PC-3 (cell line): Measurements from ENCODE around the gene VTA1. TPM values are rescaled to one million over a fixed set of nuclear protein-coding genes. Genes with fewer than 3 reads are reported as not detected.
A peak's percentile ranks its signal among the peaks of the same experiment; 100 is the strongest.

ENCODE experiments used
- ATAC-seq: fragments of 200-7000 bp; cut with Tn5 transposase; 2 replicates; pipeline ENCODE4 v1.9.1; 2020; ENCODE audit warnings: mild to moderate bottlenecking, moderate library complexity
- BruUV-seq: library from RNA; stranded (reverse); fragments of 400-500 nt; replicated peaks from 2 replicates; lab custom pipeline; 2021; lab: Mats Ljungman, UMichigan
- CTCF ChIA-PET: fragments of 300-600 bp; sonication (Branson Sonifier 250); formaldehyde crosslinking; loops from one replicate; lab custom pipeline; 2022; ENCODE audit warnings: antibody characterized with exemption; lab: Charles Lee
- POLR2A ChIA-PET: fragments of 300-600 bp; sonication (Branson Sonifier 250); formaldehyde crosslinking; loops from one replicate; lab custom pipeline; 2022; ENCODE audit warnings: antibody characterized with exemption; ENCODE audit not compliant: unreplicated experiment; lab: Charles Lee
- DNase-seq: peaks from one replicate; pipeline ENCODE4 v3.0.0-alpha.2; 2015
- H2AFZ ChIP-seq: fragments of 300-600 bp; sonication (generic); 2 replicates; pipeline ENCODE4 v1.6.0; 2016; ENCODE audit warnings: antibody characterized with exemption, low read length
- H3F3A ChIP-seq: fragments of 300-600 bp; sonication (generic); one replicate; pipeline ENCODE4 v1.6.0; 2017; ENCODE audit warnings: antibody characterized with exemption, low read length, control low read depth, mild to moderate bottlenecking; ENCODE audit not compliant: unreplicated experiment
- H3K27ac ChIP-seq: fragments of 300-600 bp; sonication (generic); 2 replicates; pipeline ENCODE4 v1.5.1; 2016; ENCODE audit warnings: mild to moderate bottlenecking, low read length
- H3K27me3 ChIP-seq: fragments of 300-600 bp; sonication (generic); 2 replicates; pipeline ENCODE4 v1.6.1; 2016; ENCODE audit warnings: low read length, mixed read lengths
- H3K36me3 ChIP-seq: fragments of 300-600 bp; sonication (generic); 2 replicates; pipeline ENCODE4 v1.6.1; 2016; ENCODE audit warnings: low read depth, mixed run types, low read length, mixed read lengths
- H3K4me1 ChIP-seq: fragments of 300-600 bp; sonication (generic); 2 replicates; pipeline ENCODE4 v1.5.1; 2016; ENCODE audit warnings: low read length; ENCODE audit not compliant: insufficient read depth
- H3K4me2 ChIP-seq: fragments of 300-600 bp; sonication (generic); 2 replicates; pipeline ENCODE4 v1.6.0; 2016; ENCODE audit warnings: low read length
- H3K4me3 ChIP-seq: fragments of 300-600 bp; sonication (generic); 2 replicates; pipeline ENCODE4 v1.5.1; 2016; ENCODE audit warnings: mild to moderate bottlenecking, low read length, mixed read lengths
- H3K79me2 ChIP-seq: fragments of 300-600 bp; sonication (generic); 2 replicates; pipeline ENCODE4 v1.6.1; 2017; ENCODE audit warnings: low read length, mixed read lengths
- H3K9ac ChIP-seq: fragments of 300-600 bp; sonication (generic); 2 replicates; pipeline ENCODE4 v1.6.0; 2016; ENCODE audit warnings: mild to moderate bottlenecking, low read length
- H3K9me2 ChIP-seq: fragments of 300-600 bp; sonication (generic); replicated peaks from 2 replicates; pipeline ENCODE4 v1.6.1; 2016; ENCODE audit warnings: mixed run types, low read length, mixed read lengths
- H3K9me3 ChIP-seq: fragments of 300-600 bp; sonication (generic); 2 replicates; pipeline ENCODE4 v1.6.1; 2016; ENCODE audit warnings: low read length, mixed read lengths
- H4K20me1 ChIP-seq: fragments of 300-600 bp; sonication (generic); 2 replicates; pipeline ENCODE4 v1.6.1; 2016; ENCODE audit warnings: low read length, mixed read lengths
- EZH2 ChIP-seq: fragments of 300-600 bp; sonication (generic); IDR thresholded peaks from one replicate; pipeline ENCODE4 v1.6.1; 2017; ENCODE audit warnings: antibody characterized with exemption, mild to moderate bottlenecking, low read length; ENCODE audit not compliant: unreplicated experiment
- EZH2phosphoT487 ChIP-seq: fragments of 300-600 bp; sonication (generic); IDR thresholded peaks from 2 replicates; pipeline ENCODE4 v1.6.1; 2018; ENCODE audit warnings: mild to moderate bottlenecking, antibody characterized with exemption, low read length, borderline replicate concordance
- intact Hi-C: fragments of 100-400 bp; cut with micrococcal nuclease; formaldehyde crosslinking; loops from 2 replicates; pipeline ENCODE4 v1.9.0; 2023
- total RNA-seq: library from RNA; depleted of rRNA; stranded (reverse); fragments of >200 nt; gene quantifications from 2 replicates; pipeline ENCODE4 v1.2.3, GENCODE V29; 2014
- TF ChIP-seq, protein P1 (sequence below): fragments of 300-600 bp; sonication (generic); conservative IDR thresholded peaks from 2 replicates; pipeline ENCODE4 v1.5.1; 2017; ENCODE audit warnings: antibody characterized with exemption, low read depth, mild to moderate bottlenecking, low read length

The VTA1 gene
- total RNA-seq, 1 experiment from 2014 or later: 38.6 TPM

DNA sequence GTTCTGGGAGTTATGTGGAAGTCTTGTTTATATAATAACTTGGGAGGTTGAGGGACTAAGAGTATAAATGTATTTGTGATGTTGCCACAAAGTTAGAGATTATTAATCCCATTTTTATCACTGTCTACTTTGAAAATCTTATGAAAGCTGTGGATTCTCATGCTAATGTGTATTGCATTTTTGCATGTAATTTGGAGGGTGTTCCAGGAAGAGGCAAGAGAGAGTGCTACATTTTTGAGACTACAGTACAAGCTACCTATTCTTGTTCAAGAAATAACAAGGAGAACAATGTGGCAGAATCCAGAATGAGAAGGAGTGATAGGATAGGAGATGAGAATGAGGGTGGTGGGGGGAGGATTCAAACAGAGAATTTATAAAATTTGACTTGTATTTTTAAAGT lies 34.9 kb downstream of the VTA1 start:
- no peaks in the 10 kb centered on the region for H3K9me2 ChIP-seq
- ChIA-PET CTCF (no interaction called here), POLR2A (no interaction called here)
- ATAC-seq: no peak
- no peaks in the 10 kb centered on the region for H3K79me2 ChIP-seq
- DNase-seq: no peak
- TF ChIP-seq EZH2phosphoT487: no peak
- H3K9ac ChIP-seq: no peak overlapping the region
- H3K27me3 ChIP-seq: no peaks in the 10 kb centered on the region
- no peaks in the 10 kb centered on the region for H3K9me3 ChIP-seq
- no peaks in the 10 kb centered on the region for H3K4me1 ChIP-seq
- no peak overlapping the region for H3K4me2 ChIP-seq
- H3F3A ChIP-seq: no peaks in the 10 kb centered on the region
- intact Hi-C loops: no loop called here
- no peak overlapping the region for H3K4me3 ChIP-seq
- BruUV-seq: no TSS peak
- no peak overlapping the region for H2AFZ ChIP-seq
- no peak overlapping the region for H3K27ac ChIP-seq
- H4K20me1 ChIP-seq: no peaks in the 10 kb centered on the region
- H3K36me3 ChIP-seq: peaks cover 8% of the 10 kb centered on the region

DNA sequence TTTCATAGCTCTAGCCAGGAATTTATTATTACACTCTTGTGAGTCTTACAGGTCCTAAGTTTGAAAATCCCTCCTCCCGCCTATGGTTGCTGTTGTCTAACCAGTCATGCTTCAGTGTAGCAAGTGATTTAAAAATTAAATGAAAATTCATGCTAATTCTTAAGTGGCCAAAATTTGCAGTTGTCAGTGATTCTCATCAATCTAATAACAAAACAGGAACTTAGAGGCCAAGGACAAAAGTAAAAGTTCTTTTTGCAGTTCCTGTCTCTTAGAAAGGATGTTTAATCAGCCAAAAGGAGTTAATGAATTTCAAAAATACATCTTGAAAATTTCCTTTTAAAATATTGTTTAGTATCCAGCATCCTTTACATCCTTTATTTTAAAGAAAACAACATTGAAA lies 36.3 kb downstream of the VTA1 start:
- Histone ChIP-seq H3K9me3 (no peaks in the 10 kb centered on the region), H3K27ac (no peak overlapping the region), H4K20me1 (no peaks in the 10 kb centered on the region), H2AFZ (no peak overlapping the region), H3K4me3 (no peak overlapping the region), H3K9ac (no peak overlapping the region), H3K4me2 (no peak overlapping the region), H3K79me2 (no peaks in the 10 kb centered on the region), H3F3A (no peaks in the 10 kb centered on the region), H3K9me2 (no peaks in the 10 kb centered on the region), H3K27me3 (no peaks in the 10 kb centered on the region), H3K4me1 (no peaks in the 10 kb centered on the region), H3K36me3 (no peaks in the 10 kb centered on the region)
- ATAC-seq: no peak
- no peak for DNase-seq
- ChIA-PET POLR2A (no interaction called here), CTCF (no interaction called here)
- no TSS peak for BruUV-seq
- TF ChIP-seq, protein P1, sequence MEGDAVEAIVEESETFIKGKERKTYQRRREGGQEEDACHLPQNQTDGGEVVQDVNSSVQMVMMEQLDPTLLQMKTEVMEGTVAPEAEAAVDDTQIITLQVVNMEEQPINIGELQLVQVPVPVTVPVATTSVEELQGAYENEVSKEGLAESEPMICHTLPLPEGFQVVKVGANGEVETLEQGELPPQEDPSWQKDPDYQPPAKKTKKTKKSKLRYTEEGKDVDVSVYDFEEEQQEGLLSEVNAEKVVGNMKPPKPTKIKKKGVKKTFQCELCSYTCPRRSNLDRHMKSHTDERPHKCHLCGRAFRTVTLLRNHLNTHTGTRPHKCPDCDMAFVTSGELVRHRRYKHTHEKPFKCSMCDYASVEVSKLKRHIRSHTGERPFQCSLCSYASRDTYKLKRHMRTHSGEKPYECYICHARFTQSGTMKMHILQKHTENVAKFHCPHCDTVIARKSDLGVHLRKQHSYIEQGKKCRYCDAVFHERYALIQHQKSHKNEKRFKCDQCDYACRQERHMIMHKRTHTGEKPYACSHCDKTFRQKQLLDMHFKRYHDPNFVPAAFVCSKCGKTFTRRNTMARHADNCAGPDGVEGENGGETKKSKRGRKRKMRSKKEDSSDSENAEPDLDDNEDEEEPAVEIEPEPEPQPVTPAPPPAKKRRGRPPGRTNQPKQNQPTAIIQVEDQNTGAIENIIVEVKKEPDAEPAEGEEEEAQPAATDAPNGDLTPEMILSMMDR: no peak
- no peak for TF ChIP-seq EZH2phosphoT487
- TF ChIP-seq EZH2: no peak
- intact Hi-C loops: no loop called here

DNA sequence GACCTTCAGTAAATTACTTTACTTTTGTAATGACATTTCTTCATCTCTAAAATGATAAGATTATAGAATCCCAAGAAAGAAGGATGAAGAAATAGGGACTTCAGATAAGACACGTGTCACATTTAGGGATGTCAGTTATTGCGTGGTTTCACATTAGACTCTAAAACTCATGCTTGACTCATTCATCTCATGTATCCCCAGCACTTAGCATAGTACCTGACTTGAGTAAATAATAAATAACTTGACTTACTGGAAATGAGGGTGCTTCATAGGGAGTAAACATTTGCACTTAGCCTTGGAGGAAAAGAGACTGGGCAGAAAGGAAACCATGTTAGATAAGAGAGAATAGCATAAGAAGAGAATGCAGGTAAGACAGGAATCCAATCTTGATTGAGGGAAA lies 37.2 kb downstream of the VTA1 start:
- H3K27me3 ChIP-seq: no peaks in the 10 kb centered on the region
- no peaks in the 10 kb centered on the region for H3K79me2 ChIP-seq
- peak; percentile 24 for DNase-seq
- no peak for ATAC-seq
- H2AFZ ChIP-seq: no peak overlapping the region
- no peak overlapping the region for H3K4me3 ChIP-seq
- H3K9me3 ChIP-seq: no peaks in the 10 kb centered on the region
- ChIA-PET POLR2A (no interaction called here), CTCF (no interaction called here)
- no peaks in the 10 kb centered on the region for H4K20me1 ChIP-seq
- H3K9me2 ChIP-seq: no peaks in the 10 kb centered on the region
- TF ChIP-seq EZH2phosphoT487: no peak
- no peak for TF ChIP-seq EZH2
- TF ChIP-seq, protein P1: no peak
- no peaks in the 10 kb centered on the region for H3F3A ChIP-seq
- intact Hi-C loops: no loop called here
- H3K9ac ChIP-seq: no peak overlapping the region
- no peak overlapping the region for H3K27ac ChIP-seq
- no TSS peak for BruUV-seq
- H3K4me1 ChIP-seq: no peaks in the 10 kb centered on the region
- no peaks in the 10 kb centered on the region for H3K36me3 ChIP-seq
- H3K4me2 ChIP-seq: no peak overlapping the region
